K562 (cell line): ENCODE measurements around the gene DBI. TPM values are rescaled to one million over a fixed set of nuclear protein-coding genes. Genes with fewer than 3 reads are reported as not detected.

ENCODE experiments used
- CTCF ChIP-seq, 3 experiments: IDR thresholded peaks in 2 of 3; conservative IDR thresholded peaks in 1 of 3; 2 replicates each; pipeline ENCODE4 v1.5.1; 2011 to 2012; ENCODE audit warnings: low read length in 3 of 3, mild to moderate bottlenecking in 3 of 3, control low read depth in 2 of 3, improper control_type of control experiment in 1 of 3, inconsistent platforms in 1 of 3, low read depth in 1 of 3, mixed read lengths in 1 of 3, moderate library complexity in 1 of 3; ENCODE audit not compliant: insufficient read depth in 2 of 3
- ETV6 ChIP-seq, 3 experiments: fragments of 150-350 bp in 1 of 3; sonication (generic) in 1 of 3; formaldehyde crosslinking in 1 of 3; IDR thresholded peaks; 2 replicates each; pipeline versions ENCODE4 v1.6.1 to v1.8.0; 2014 to 2022; ENCODE audit warnings: borderline replicate concordance in 2 of 3, low read depth in 2 of 3, antibody characterized with exemption in 1 of 3, low read length in 1 of 3, mild to moderate bottlenecking in 1 of 3, missing genetic modification reagents in 1 of 3
- FOXO4 ChIP-seq: fragments of 450-650 bp; formaldehyde crosslinking; IDR thresholded peaks from 2 replicates; pipeline ENCODE4 v1.4.0; 2020; ENCODE audit warnings: mild to moderate bottlenecking, moderate library complexity
- JUN ChIP-seq, 2 experiments: sonication (generic) in 1 of 2; formaldehyde crosslinking in 1 of 2; IDR thresholded peaks; 2 replicates each; pipeline versions ENCODE4 v1.6.1 to v1.8.0; 2012 to 2022; ENCODE audit warnings: borderline replicate concordance in 2 of 2, mild to moderate bottlenecking in 2 of 2, improper control_type of control experiment in 1 of 2, low read depth in 1 of 2, low read length in 1 of 2, missing genetic modification reagents in 1 of 2
- KLF10 ChIP-seq: fragments of 250-450 bp; sonication (Bioruptor Pico); IDR thresholded peaks from 2 replicates; pipeline ENCODE4 v1.6.1; 2021; ENCODE audit warnings: matching md5 sums
- KLF16 ChIP-seq: IDR thresholded peaks from 2 replicates; pipeline ENCODE4 v1.6.1; 2016; ENCODE audit warnings: antibody characterized with exemption
- NCOA6 ChIP-seq: fragments of 450-650 bp; IDR thresholded peaks from 2 replicates; pipeline ENCODE4 v1.6.1; 2017; ENCODE audit warnings: mild to moderate bottlenecking
- NR2C2 ChIP-seq, 2 experiments: fragments of 200-800 bp in 1 of 2; sonication (Bioruptor generic) in 1 of 2; sonication (generic) in 1 of 2; formaldehyde crosslinking in 1 of 2; IDR thresholded peaks; 2 replicates each; pipeline versions ENCODE4 v1.6.1 to v1.8.0; 2016 to 2022; ENCODE audit warnings: mild to moderate bottlenecking in 1 of 2, missing compliant biosample characterization in 1 of 2, missing genetic modification characterization in 1 of 2, missing genetic modification reagents in 1 of 2
- POLR2B ChIP-seq: fragments of 450-650 bp; IDR thresholded peaks from 2 replicates; pipeline ENCODE4 v1.6.1; 2018; ENCODE audit warnings: low read depth; ENCODE audit not compliant: partially characterized antibody
- RBM17 ChIP-seq: fragments of 200-400 bp; formaldehyde crosslinking; IDR thresholded peaks from 2 replicates; pipeline ENCODE4 v1.6.1; 2017; ENCODE audit warnings: low read depth, mild to moderate bottlenecking, low read length, borderline replicate concordance
- RNF2 ChIP-seq: sonication (generic); IDR thresholded peaks from 2 replicates; pipeline ENCODE4 v1.6.1; 2016
- SMAD4 ChIP-seq: fragments of 250-450 bp; sonication (Bioruptor Pico); conservative IDR thresholded peaks from 2 replicates; pipeline ENCODE4 v1.8.0; 2021; ENCODE audit warnings: inconsistent platforms, mild to moderate bottlenecking, moderate library complexity
- SP2 ChIP-seq: IDR thresholded peaks from 2 replicates; pipeline ENCODE4 v1.6.1; 2011; ENCODE audit warnings: mild to moderate bottlenecking, low read depth, low read length, moderate library complexity; ENCODE audit not compliant: poor library complexity, severe bottlenecking; ENCODE audit errors: extremely low read depth
- U2AF2 ChIP-seq: fragments of 200-400 bp; formaldehyde crosslinking; optimal IDR thresholded peaks from 2 replicates; pipeline ENCODE3; 2017; ENCODE audit warnings: low read depth, mild to moderate bottlenecking, low read length
- ZBTB17 ChIP-seq: fragments of 450-650 bp; formaldehyde crosslinking; IDR thresholded peaks from 2 replicates; pipeline ENCODE4 v1.4.0; 2020; ENCODE audit warnings: mild to moderate bottlenecking
- ZKSCAN1 ChIP-seq: fragments of 150-350 bp; IDR thresholded peaks from 2 replicates; pipeline ENCODE4 v1.6.1; 2016; ENCODE audit warnings: low read depth, low read length
- ZNF277 ChIP-seq: fragments of 250-450 bp; sonication (Bioruptor Pico); IDR thresholded peaks from 2 replicates; pipeline ENCODE4 v1.8.0; 2022; ENCODE audit warnings: inconsistent platforms, mild to moderate bottlenecking, moderate library complexity, borderline replicate concordance
- ZNF695 ChIP-seq: fragments of 450-650 bp; formaldehyde crosslinking; IDR thresholded peaks from 2 replicates; pipeline ENCODE4 v1.4.0; 2020; ENCODE audit warnings: mild to moderate bottlenecking, moderate library complexity
- ZNF707 ChIP-seq: fragments of 250-450 bp; sonication (Bioruptor Pico); conservative IDR thresholded peaks from 2 replicates; pipeline ENCODE4 v1.8.0; 2022; ENCODE audit warnings: inconsistent platforms, mild to moderate bottlenecking, moderate library complexity
- polyA plus RNA-seq, 8 experiments: library from polyadenylated mRNA; depleted of rRNA in 4 of 8; stranded (reverse) in 5 of 8; unstranded in 3 of 8; fragments of >200 nt; fragmentation: Nextera tagmentation in 2 of 8; fragmentation: Illumina TruSeq in 1 of 8; extraction: Ambion mirVana in 2 of 8; extraction: Trizol in 1 of 8; gene quantifications; 2 replicates each; pipeline versions ENCODE4 v1.2.1 to v1.2.3, GENCODE V29; 2011 to 2014; ENCODE audit warnings: inconsistent platforms in 1 of 8, missing spikeins in 1 of 8
- total RNA-seq, 7 experiments: library from RNA; depleted of rRNA in 6 of 7; stranded (reverse); fragments of >200 nt in 6 of 7; fragmentation: Illumina TruSeq in 2 of 7; extraction: Trizol in 2 of 7; gene quantifications; 2 replicates each; pipeline versions ENCODE4 v1.2.1 to v1.2.3, GENCODE V29; 2011 to 2021; ENCODE audit warnings: low replicate concordance in 1 of 7
- TF ChIP-seq, protein P1 (sequence below): fragments of 250-450 bp; sonication (Bioruptor Pico); IDR thresholded peaks from 2 replicates; pipeline ENCODE4 v1.4.0; 2020; ENCODE audit warnings: mild to moderate bottlenecking

Gene DBI
- total and polyA plus RNA-seq, 9 of the 15 experiments (the other 6 are each of a cell fraction or from before 2014, with no cell fraction given), result 55.8 to 443 (median 194) TPM

DNA sequence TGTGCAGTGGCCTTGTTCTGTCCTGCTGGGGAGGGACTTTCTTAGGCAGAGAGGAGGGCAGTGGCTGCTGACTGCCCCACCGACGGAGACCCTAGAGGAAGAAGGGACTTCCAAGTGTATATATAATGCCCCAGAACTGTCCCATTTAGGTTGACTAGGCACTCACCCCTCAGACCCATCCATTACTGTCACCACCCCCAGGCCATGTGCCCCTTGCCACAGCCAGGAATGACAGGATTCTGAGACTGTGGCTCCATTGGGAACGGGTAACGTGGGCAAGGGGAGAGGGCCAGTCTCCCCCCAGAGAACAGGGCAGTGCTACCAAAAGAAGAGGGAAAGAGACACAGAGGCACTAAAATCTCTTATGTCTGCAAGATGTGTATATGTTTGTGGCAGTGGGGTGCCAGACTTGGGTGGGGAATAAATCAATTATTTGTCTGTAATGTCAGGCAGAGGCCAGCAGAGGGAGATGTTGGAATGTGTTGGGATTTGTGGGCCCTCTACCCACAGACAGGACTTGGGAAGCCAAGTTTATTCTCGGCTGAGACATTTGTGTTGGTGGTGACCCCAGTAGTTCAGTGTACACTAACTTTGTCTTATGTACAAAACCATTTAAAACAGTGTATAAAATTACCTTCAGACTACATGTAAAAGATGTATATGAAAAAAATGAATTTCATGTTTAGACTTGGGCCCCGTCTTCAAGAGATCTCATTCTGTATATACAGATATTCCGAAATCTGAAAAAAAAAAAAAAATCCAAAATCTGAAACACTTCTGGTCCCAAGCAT, 40.8 kb downstream of the DBI start (continued):
- TF ChIP-seq SP2 (no peak), U2AF2 (no peak), RNF2 (no peak), ETV6 (IDR thresholded peaks at IDR 0.05; ENCODE audit: borderline replicate concordance in 1 of 2, low read depth in 2 of 2, low read length in 1 of 2) (no peak), ETV6 (CRISPR knock-in tag; IDR thresholded peaks at IDR 0.05; ENCODE audit: borderline replicate concordance) (no peak), ZKSCAN1 (no peak), JUN (IDR thresholded peaks at IDR 0.05; ENCODE audit: borderline replicate concordance, low read depth, low read length) (no peak), JUN (CRISPR knock-in tag; IDR thresholded peaks at IDR 0.05; ENCODE audit: borderline replicate concordance) (no peak), ZNF277 (CRISPR knock-in tag) (no peak), KLF10 (no peak), KLF16 (no peak), CTCF (IDR thresholded peaks at IDR 0.05 in 2 of 3, conservative IDR thresholded peaks at IDR 0.05 in 1 of 3; ENCODE audit: insufficient read depth in 2 of 3, low read depth in 1 of 3, low read length in 3 of 3) (peak; percentile 78 to 93 (median 79)), POLR2B (no peak), NCOA6 (no peak), NR2C2 (CRISPR knock-in tag; IDR thresholded peaks at IDR 0.05) (no peak), NR2C2 (tag; IDR thresholded peaks at IDR 0.05) (no peak), SMAD4 (CRISPR knock-in tag) (no peak), ZNF695 (CRISPR knock-in tag) (no peak), RBM17 (no peak), FOXO4 (CRISPR knock-in tag) (no peak), ZBTB17 (CRISPR knock-in tag) (no peak), ZNF707 (no peak)
- TF ChIP-seq, protein P1, sequence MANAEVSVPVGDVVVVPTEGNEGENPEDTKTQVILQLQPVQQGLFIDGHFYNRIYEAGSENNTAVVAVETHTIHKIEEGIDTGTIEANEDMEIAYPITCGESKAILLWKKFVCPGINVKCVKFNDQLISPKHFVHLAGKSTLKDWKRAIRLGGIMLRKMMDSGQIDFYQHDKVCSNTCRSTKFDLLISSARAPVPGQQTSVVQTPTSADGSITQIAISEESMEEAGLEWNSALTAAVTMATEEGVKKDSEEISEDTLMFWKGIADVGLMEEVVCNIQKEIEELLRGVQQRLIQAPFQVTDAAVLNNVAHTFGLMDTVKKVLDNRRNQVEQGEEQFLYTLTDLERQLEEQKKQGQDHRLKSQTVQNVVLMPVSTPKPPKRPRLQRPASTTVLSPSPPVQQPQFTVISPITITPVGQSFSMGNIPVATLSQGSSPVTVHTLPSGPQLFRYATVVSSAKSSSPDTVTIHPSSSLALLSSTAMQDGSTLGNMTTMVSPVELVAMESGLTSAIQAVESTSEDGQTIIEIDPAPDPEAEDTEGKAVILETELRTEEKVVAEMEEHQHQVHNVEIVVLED (CRISPR knock-in tag), result no peak
